GM18520 (cell line): Measurements from ENCODE around the gene PPM1A.

Experiments used
- ATAC-seq: cut with Tn5 transposase; IDR thresholded peaks from one replicate; pipeline ENCODE4 v1.9.1; 2021; ENCODE audit not compliant: unreplicated experiment

PPM1A gene

GRCh38 chr14:60248697-60249318 is at the start of gene PPM1A:
Gene PPM1A, plus strand, starts transcription at chr14:60249221. Its CDS starts 33,483 bp downstream, at chr14:60282704.
- peak; percentile 60 for ATAC-seq

- ATAC-seq = no peak
Observed at GRCh38 chr14:60199321-60199720, 49.7 kb upstream of the PPM1A start.

- ATAC-seq = peak; percentile 83
Observed at GRCh38 chr14:60204104-60204842, 44.7 kb upstream of the PPM1A start.

GRCh38 chr14:60204843-60205774 is 43.9 kb upstream of the PPM1A start:
- ATAC-seq = peak; percentile 23

GRCh38 chr14:60206249-60206670 is 42.8 kb upstream of the PPM1A start:
- no peak for ATAC-seq

GRCh38 chr14:60206837-60207533 is 42.0 kb upstream of the PPM1A start:
- peak; percentile 43 for ATAC-seq

GRCh38 chr14:60210703-60211102 is 38.3 kb upstream of the PPM1A start:
- no peak for ATAC-seq

GRCh38 chr14:60211153-60211552 is 37.9 kb upstream of the PPM1A start:
- no peak for ATAC-seq

- ATAC-seq = peak; percentile 90
Observed at GRCh38 chr14:60212503-60213371, 36.3 kb upstream of the PPM1A start.

- no peak for ATAC-seq
Observed at GRCh38 chr14:60214003-60214402, 35.0 kb upstream of the PPM1A start.

GRCh38 chr14:60214415-60215126 is 34.5 kb upstream of the PPM1A start:
- no peak for ATAC-seq

- no peak for ATAC-seq
Observed at GRCh38 chr14:60215127-60215444, 33.9 kb upstream of the PPM1A start.

- ATAC-seq = no peak
Observed at GRCh38 chr14:60215520-60216420, 33.3 kb upstream of the PPM1A start.

GRCh38 chr14:60217713-60218112 is 31.3 kb upstream of the PPM1A start:
- ATAC-seq = no peak

- ATAC-seq = peak; percentile 60
Observed at GRCh38 chr14:60220084-60220483, 28.9 kb upstream of the PPM1A start.

- no peak for ATAC-seq
Observed at GRCh38 chr14:60220917-60221316, 28.1 kb upstream of the PPM1A start.

- no peak for ATAC-seq
Observed at GRCh38 chr14:60221457-60221856, 27.6 kb upstream of the PPM1A start.

- no peak for ATAC-seq
Observed at GRCh38 chr14:60222820-60223219, 26.2 kb upstream of the PPM1A start.
